Endodermal cell (in vitro differentiated cells): ENCODE data around the gene SYN1. TPM values are rescaled to one million over a fixed set of nuclear protein-coding genes. Genes with fewer than 3 reads are reported as not detected.

Source experiments
- DNase-seq: peaks from one replicate; pipeline ENCODE4 v3.0.0-alpha.2; 2017
- H3K27ac ChIP-seq: 2 replicates; pipeline ENCODE4 v1.5.1; 2013; ENCODE audit warnings: mild to moderate bottlenecking, low read depth, low read length, moderate library complexity
- H3K27me3 ChIP-seq: 2 replicates; pipeline ENCODE4 v1.6.1; 2013; ENCODE audit warnings: mild to moderate bottlenecking, low read length, moderate library complexity; ENCODE audit not compliant: insufficient read depth, control insufficient read depth, poor library complexity, severe bottlenecking
- H3K36me3 ChIP-seq: 2 replicates; pipeline ENCODE4 v1.7.0; 2013; ENCODE audit warnings: mild to moderate bottlenecking, low read length, moderate library complexity; ENCODE audit not compliant: control insufficient read depth, insufficient read depth
- H3K4me1 ChIP-seq: one replicate; pipeline ENCODE4 v1.7.0; 2013; ENCODE audit warnings: low read length; ENCODE audit not compliant: control insufficient read depth, insufficient read depth
- H3K4me3 ChIP-seq: 2 replicates; pipeline ENCODE4 v1.5.1; 2013; ENCODE audit warnings: mild to moderate bottlenecking, low read length, moderate library complexity
- H3K9ac ChIP-seq: 2 replicates; pipeline ENCODE4 v1.6.1; 2013; ENCODE audit warnings: mild to moderate bottlenecking, low read length, moderate library complexity; ENCODE audit not compliant: poor library complexity, severe bottlenecking; ENCODE audit errors: extremely low read depth
- H3K9me3 ChIP-seq: 2 replicates; pipeline ENCODE4 v1.6.1; 2013; ENCODE audit warnings: mild to moderate bottlenecking, low read length, moderate library complexity; ENCODE audit not compliant: control insufficient read depth
- H3K27ac Mint-ChIP-seq: 2 replicates; pipeline ENCODE4 v1.8.0; 2020; ENCODE audit warnings: mixed read lengths
- H3K27me3 Mint-ChIP-seq: 2 replicates; pipeline ENCODE4 v1.8.0; 2021; ENCODE audit warnings: mild to moderate bottlenecking, mixed read lengths; ENCODE audit not compliant: insufficient read depth
- H3K36me3 Mint-ChIP-seq: 2 replicates; pipeline ENCODE4 v1.8.0; 2020; ENCODE audit warnings: low read depth, mixed read lengths
- H3K4me1 Mint-ChIP-seq: 2 replicates; pipeline ENCODE4 v1.8.0; 2020; ENCODE audit warnings: mixed read lengths
- H3K4me3 Mint-ChIP-seq: 2 replicates; pipeline ENCODE4 v1.8.0; 2020; ENCODE audit warnings: mild to moderate bottlenecking, moderate library complexity, mixed read lengths
- H3K9me3 Mint-ChIP-seq: 2 replicates; pipeline ENCODE4 v1.8.0; 2020; ENCODE audit warnings: mild to moderate bottlenecking, mixed read lengths
- WGBS, 2 experiments: methylation state at CpG; one replicate each; pipeline versions ENCODE4 v1.1.5 to v1.1.7; 2013; ENCODE audit warnings: missing lambda C conversion rate in 2 of 2, mixed read lengths in 1 of 2; ENCODE audit not compliant: insufficient coverage in 1 of 2, insufficient read length in 1 of 2; 5-methylcytosine and 5-hydroxymethylcytosine counted together
- total RNA-seq, 2 donors: library from RNA; stranded (reverse); fragmentation: NEBNext Ultra II Directional in 1 of 2; extraction: Animal tissue kit (Norgen Biotek cat#: 25700) in 1 of 2; gene quantifications; 2 replicates in 1 of 2; 3 replicates in 1 of 2; pipeline ENCODE4 v1.2.1, GENCODE V29; 2021
- TF ChIP-seq, protein P1 (sequence below): fragments of 200-600 bp; sonication (generic); conservative IDR thresholded peaks from 2 replicates; pipeline ENCODE4 v1.5.0; 2021; ENCODE audit warnings: antibody characterized with exemption, mild to moderate bottlenecking

The SYN1 gene
- total RNA-seq, 2 donors from 2014 or later, result 4.9 to 5.3 TPM

- H3K9me3 ChIP-seq, result no peaks in the 10 kb centered on the region
- TF ChIP-seq, protein P1, sequence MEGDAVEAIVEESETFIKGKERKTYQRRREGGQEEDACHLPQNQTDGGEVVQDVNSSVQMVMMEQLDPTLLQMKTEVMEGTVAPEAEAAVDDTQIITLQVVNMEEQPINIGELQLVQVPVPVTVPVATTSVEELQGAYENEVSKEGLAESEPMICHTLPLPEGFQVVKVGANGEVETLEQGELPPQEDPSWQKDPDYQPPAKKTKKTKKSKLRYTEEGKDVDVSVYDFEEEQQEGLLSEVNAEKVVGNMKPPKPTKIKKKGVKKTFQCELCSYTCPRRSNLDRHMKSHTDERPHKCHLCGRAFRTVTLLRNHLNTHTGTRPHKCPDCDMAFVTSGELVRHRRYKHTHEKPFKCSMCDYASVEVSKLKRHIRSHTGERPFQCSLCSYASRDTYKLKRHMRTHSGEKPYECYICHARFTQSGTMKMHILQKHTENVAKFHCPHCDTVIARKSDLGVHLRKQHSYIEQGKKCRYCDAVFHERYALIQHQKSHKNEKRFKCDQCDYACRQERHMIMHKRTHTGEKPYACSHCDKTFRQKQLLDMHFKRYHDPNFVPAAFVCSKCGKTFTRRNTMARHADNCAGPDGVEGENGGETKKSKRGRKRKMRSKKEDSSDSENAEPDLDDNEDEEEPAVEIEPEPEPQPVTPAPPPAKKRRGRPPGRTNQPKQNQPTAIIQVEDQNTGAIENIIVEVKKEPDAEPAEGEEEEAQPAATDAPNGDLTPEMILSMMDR, result no peak
- WGBS, 2 experiments, result 98 to 100% methylated on average over 1 to 6 of the region's 6 CpGs
- H3K36me3 ChIP-seq, result no peaks in the 10 kb centered on the region
- H3K27ac Mint-ChIP-seq, result no peak overlapping the region
- H3K9me3 Mint-ChIP-seq, result peaks cover 60% of the 10 kb centered on the region
- DNase-seq, result no peak
- no peaks in the 10 kb centered on the region for H3K27me3 ChIP-seq
- H3K9ac ChIP-seq, result no peak overlapping the region
- H3K36me3 Mint-ChIP-seq, result no peaks in the 10 kb centered on the region
- H3K27ac ChIP-seq, result no peak overlapping the region
- no peak overlapping the region for H3K4me3 ChIP-seq
- no peaks in the 10 kb centered on the region for H3K4me1 ChIP-seq
- H3K4me1 Mint-ChIP-seq, result peaks cover 9% of the 10 kb centered on the region
- H3K27me3 Mint-ChIP-seq, result no peaks in the 10 kb centered on the region
- H3K4me3 Mint-ChIP-seq, result no peak overlapping the region
Measured at GRCh38 chrX:47584714-47585113, 34.9 kb downstream of the SYN1 start.

GRCh38 chrX:47583240-47583861 lies 36.3 kb downstream of the SYN1 start:
- TF ChIP-seq, protein P1, result no peak
- no peaks in the 10 kb centered on the region for H3K36me3 ChIP-seq
- Mint-ChIP-seq H3K27me3 (no peaks in the 10 kb centered on the region), H3K4me1 (peaks cover 10% of the 10 kb centered on the region), H3K36me3 (no peaks in the 10 kb centered on the region), H3K9me3 (peaks cover 63% of the 10 kb centered on the region), H3K27ac (no peak overlapping the region), H3K4me3 (peak overlapping the region; percentile 26)
- H3K4me3 ChIP-seq, result peak overlapping the region; percentile 71
- WGBS, 2 experiments, result 85 to 88% methylated on average over 3 to 7 of the region's 8 CpGs
- H3K9me3 ChIP-seq, result no peaks in the 10 kb centered on the region
- no peak overlapping the region for H3K27ac ChIP-seq
- no peaks in the 10 kb centered on the region for H3K4me1 ChIP-seq
- DNase-seq, result no peak
- H3K27me3 ChIP-seq, result no peaks in the 10 kb centered on the region
- no peak overlapping the region for H3K9ac ChIP-seq

DNA sequence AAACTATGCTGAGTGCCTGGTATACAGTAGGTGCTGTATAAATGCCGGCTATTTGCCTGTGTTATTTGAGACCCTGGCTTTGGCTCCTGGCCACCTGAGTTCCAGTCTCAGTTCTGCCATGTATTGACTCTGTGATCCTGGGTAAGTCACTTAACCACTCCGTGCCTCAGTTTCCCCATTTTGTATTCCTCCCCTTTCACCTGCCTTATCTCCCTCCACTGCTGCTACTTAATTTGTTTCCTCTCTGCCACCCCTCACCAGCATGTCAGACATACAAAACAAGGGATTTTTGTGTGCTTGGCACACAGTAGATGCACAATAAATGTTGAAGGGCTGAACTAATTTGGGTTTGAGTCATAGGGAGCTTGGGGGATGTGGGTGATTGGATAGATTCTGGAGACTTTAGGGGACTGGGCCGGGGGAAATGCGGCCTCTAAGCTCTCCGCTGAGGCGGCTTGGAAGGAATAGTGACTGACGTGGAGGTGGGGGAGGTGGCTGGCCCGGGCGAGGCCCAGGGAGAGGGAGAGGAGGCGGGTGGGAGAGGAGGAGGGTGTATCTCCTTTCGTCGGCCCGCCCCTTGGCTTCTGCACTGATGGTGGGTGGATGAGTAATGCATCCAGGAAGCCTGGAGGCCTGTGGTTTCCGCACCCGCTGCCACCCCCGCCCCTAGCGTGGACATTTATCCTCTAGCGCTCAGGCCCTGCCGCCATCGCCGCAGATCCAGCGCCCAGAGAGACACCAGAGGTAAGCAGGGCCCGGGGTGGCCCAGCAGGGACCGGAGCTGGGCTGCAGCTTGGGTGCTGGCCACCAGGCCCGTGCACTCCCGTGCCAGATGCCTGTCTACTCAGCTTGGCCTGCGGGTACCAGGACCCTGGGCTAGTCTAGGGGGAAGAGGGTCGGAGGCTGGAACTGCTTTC lies 37.7 kb downstream of the SYN1 start, which contains the start of gene TIMP1:
TIMP1 (plus strand) TSS at position 706 of the 917 bp plus-strand sequence. CDS start 980 bp downstream, outside the sequence.
- Histone ChIP-seq H3K4me3 (peak within 1 kb of the TSS; percentile 71), H3K27me3 (no peaks in the 10 kb centered on the region), H3K9ac (peak within 1 kb of the TSS; percentile 57), H3K27ac (no peak within 1 kb of the TSS), H3K4me1 (no peaks in the 10 kb centered on the region), H3K36me3 (no peaks in the 10 kb centered on the region), H3K9me3 (no peaks in the 10 kb centered on the region)
- H3K4me3 Mint-ChIP-seq, result peak within 1 kb of the TSS; percentile 51
- H3K27me3 Mint-ChIP-seq, result no peaks in the 10 kb centered on the region
- peak within 1 kb of the TSS; percentile 24 for H3K27ac Mint-ChIP-seq
- no peaks in the 10 kb centered on the region for H3K36me3 Mint-ChIP-seq
- peaks cover 11% of the 10 kb centered on the region for H3K4me1 Mint-ChIP-seq
- peak; percentile 91 for DNase-seq
- WGBS, 2 experiments, result 10% methylated on average over 24 of the region's 28 CpGs; no CpG with 5 or more reads in 1 of the 2 experiments
- H3K9me3 Mint-ChIP-seq, result peaks cover 59% of the 10 kb centered on the region
- TF ChIP-seq, protein P1, result no peak
